HG03521 (cell line): Measurements from ENCODE around the gene BACH2.
"Not testable (repeated sequence)": the region's sequence is repeated elsewhere in the genome, so short reads cannot be mapped to it uniquely, and the experiment has no call there.

ENCODE experiments used
- ATAC-seq: cut with Tn5 transposase; IDR thresholded peaks from one replicate; pipeline ENCODE4 v1.9.1; 2021; ENCODE audit warnings: mild to moderate bottlenecking, moderate library complexity; ENCODE audit not compliant: unreplicated experiment

Gene BACH2

GRCh38 chr6:90296341-90297114, at the start of gene BACH2:
TSS of gene BACH2 (minus strand) at chr6:90296843. CDS start at chr6:90008844, 287,999 bp downstream.
- peak; percentile 72 for ATAC-seq

- ATAC-seq, result no peak
Measured at GRCh38 chr6:90343576-90343975, 46.9 kb upstream of the BACH2 start.

- no peak for ATAC-seq
Measured at GRCh38 chr6:90338409-90338808, 41.8 kb upstream of the BACH2 start.

GRCh38 chr6:90336388-90336947, 39.8 kb upstream of the BACH2 start:
- no peak for ATAC-seq

- no peak for ATAC-seq
Measured at GRCh38 chr6:90333928-90334327, 37.3 kb upstream of the BACH2 start.

- not testable (repeated sequence) for ATAC-seq
Measured at GRCh38 chr6:90332978-90333543, 36.4 kb upstream of the BACH2 start.

- no peak for ATAC-seq
Measured at GRCh38 chr6:90329386-90330077, 32.9 kb upstream of the BACH2 start.

GRCh38 chr6:90328004-90328403, 31.4 kb upstream of the BACH2 start:
- no peak for ATAC-seq

- no peak for ATAC-seq
Measured at GRCh38 chr6:90326404-90327057, 29.9 kb upstream of the BACH2 start.

- no peak for ATAC-seq
Measured at GRCh38 chr6:90323706-90324105, 27.1 kb upstream of the BACH2 start.

GRCh38 chr6:90322976-90323474, 26.4 kb upstream of the BACH2 start:
- no peak for ATAC-seq

- no peak for ATAC-seq
Measured at GRCh38 chr6:90319979-90320685, 23.5 kb upstream of the BACH2 start.

GRCh38 chr6:90319044-90319443, 22.4 kb upstream of the BACH2 start:
- no peak for ATAC-seq

- ATAC-seq, result no peak
Measured at GRCh38 chr6:90315986-90316385, 19.3 kb upstream of the BACH2 start.

GRCh38 chr6:90315354-90315950, 18.8 kb upstream of the BACH2 start:
- ATAC-seq, result no peak

- no peak for ATAC-seq
Measured at GRCh38 chr6:90314514-90314913, 17.9 kb upstream of the BACH2 start.

GRCh38 chr6:90311569-90311968, 14.9 kb upstream of the BACH2 start:
- no peak for ATAC-seq

- no peak for ATAC-seq
Measured at GRCh38 chr6:90305800-90306448, 9.3 kb upstream of the BACH2 start.

GRCh38 chr6:90304308-90304707, 7.7 kb upstream of the BACH2 start:
- ATAC-seq, result no peak
